HepG2 (cell line): ENCODE data around the gene SKA2. TPM values are rescaled to one million over a fixed set of nuclear protein-coding genes. Genes with fewer than 3 reads are reported as not detected.

Experiments used
- ATAC-seq: fragments of 200-7000 bp; cut with Tn5 transposase; 3 replicates; pipeline ENCODE4 v1.9.1; 2020; ENCODE audit warnings: mild to moderate bottlenecking, moderate library complexity
- BruUV-seq: library from RNA; stranded (reverse); fragments of 400-500 nt; replicated peaks from 2 replicates; lab custom pipeline; 2021; lab: Mats Ljungman, UMichigan
- CTCF ChIA-PET: fragments of 300-600 bp; formaldehyde crosslinking; extraction: SDS; loops from one replicate; lab custom pipeline; 2021; ENCODE audit warnings: low total read pairs, inconsistent platforms, low intra/inter-chr PET ratio; lab: Yijun Ruan, JAX
- POLR2A ChIA-PET: fragments of 350-600 bp; sonication (Branson Sonifier 250); formaldehyde crosslinking; loops from one replicate; lab custom pipeline; 2020; ENCODE audit warnings: antibody characterized with exemption, inconsistent platforms; lab: Yijun Ruan, JAX
- DNase-seq: peaks from one replicate; pipeline ENCODE4 v3.0.0-alpha.2; 2015; ENCODE audit warnings: low spot score
- FAIRE-seq: peaks from 3 replicates; lab custom pipeline; 2011; peaks lifted over from hg19 to GRCh38; lab: Jason Lieb, UNC
- H2AFZ ChIP-seq: one replicate; pipeline ENCODE4 v1.6.1; 2011; ENCODE audit warnings: low read length, inconsistent platforms
- H3K27ac ChIP-seq: fragments of 300-600 bp; 3 replicates; pipeline ENCODE4 v1.8.0; 2011; ENCODE audit warnings: mixed run types, mild to moderate bottlenecking, mixed read lengths, low read length, inconsistent platforms; ENCODE audit not compliant: insufficient read depth; ENCODE audit errors: extremely low read length
- H3K27me3 ChIP-seq, 2 experiments: fragments of 200-600 bp in 1 of 2; 2 replicates in 1 of 2; 3 replicates in 1 of 2; pipeline versions ENCODE4 v1.6.0 to v1.8.0; 2011; ENCODE audit warnings: low read length in 2 of 2, mild to moderate bottlenecking in 2 of 2, moderate library complexity in 2 of 2, inconsistent platforms in 1 of 2; ENCODE audit not compliant: insufficient read depth in 2 of 2, control insufficient read depth in 1 of 2
- H3K36me3 ChIP-seq, 2 experiments: fragments of 200-600 bp in 1 of 2; replicated peaks in 1 of 2; 2 replicates in 1 of 2; 3 replicates in 1 of 2; pipeline versions ENCODE4 v1.5.1 to v1.8.0; 2011; ENCODE audit warnings: low read length in 2 of 2, inconsistent platforms in 1 of 2; ENCODE audit not compliant: insufficient read depth in 2 of 2, control insufficient read depth in 1 of 2
- H3K4me1 ChIP-seq: 2 replicates; pipeline ENCODE4 v1.5.1; 2012; ENCODE audit warnings: low read length, inconsistent platforms; ENCODE audit not compliant: insufficient read depth
- H3K4me2 ChIP-seq: 2 replicates; pipeline ENCODE4 v1.6.0; 2011; ENCODE audit warnings: low read depth, low read length, inconsistent platforms
- H3K4me3 ChIP-seq, 3 experiments: fragments of 200-600 bp in 1 of 3; sonication (generic), shearing (Covaris generic) in 1 of 3; replicated peaks in 1 of 3; 2 replicates each; pipeline ENCODE4 v1.5.1; 2011 to 2016; ENCODE audit warnings: low read length in 3 of 3, inconsistent platforms in 2 of 3, low read depth in 2 of 3, mild to moderate bottlenecking in 2 of 3, control low read depth in 1 of 3, mixed read lengths in 1 of 3; ENCODE audit not compliant: insufficient read depth in 1 of 3
- H3K79me2 ChIP-seq: one replicate; pipeline ENCODE4 v1.6.1; 2011; ENCODE audit warnings: low read length, inconsistent platforms; ENCODE audit not compliant: insufficient read depth
- H3K9ac ChIP-seq: 2 replicates; pipeline ENCODE4 v1.6.0; 2011; ENCODE audit warnings: mild to moderate bottlenecking, low read depth, low read length, inconsistent platforms; ENCODE audit not compliant: insufficient read depth
- H3K9me3 ChIP-seq: 2 replicates; pipeline ENCODE4 v1.5.1; 2012; ENCODE audit warnings: mild to moderate bottlenecking, low read length
- H4K20me1 ChIP-seq: 2 replicates; pipeline ENCODE4 v1.6.0; 2011; ENCODE audit warnings: inconsistent platforms, mild to moderate bottlenecking, low read length, moderate library complexity; ENCODE audit not compliant: insufficient read depth
- ARNT2 ChIP-seq: sonication (generic); formaldehyde crosslinking; IDR thresholded peaks from 2 replicates; pipeline ENCODE4 v1.8.0; 2022; ENCODE audit warnings: mild to moderate bottlenecking, low read depth, missing genetic modification reagents, moderate library complexity
- CREB1 ChIP-seq, 2 experiments: fragments of 450-650 bp in 1 of 2; IDR thresholded peaks; 2 replicates each; pipeline ENCODE4 v1.6.1; 2016 to 2017; ENCODE audit warnings: control low read depth in 1 of 2, mild to moderate bottlenecking in 1 of 2, missing compliant biosample characterization in 1 of 2, missing genetic modification characterization in 1 of 2
- GMEB2 ChIP-seq: IDR thresholded peaks from 2 replicates; pipeline ENCODE4 v1.6.1; 2016; ENCODE audit warnings: missing biosample characterization, missing genetic modification reagents, low read depth
- HDAC1 ChIP-seq: sonication (generic); formaldehyde crosslinking; IDR thresholded peaks from 2 replicates; pipeline ENCODE4 v1.5.1; 2020; ENCODE audit warnings: mild to moderate bottlenecking, missing genetic modification reagents
- HDAC2 ChIP-seq: sonication (generic); formaldehyde crosslinking; IDR thresholded peaks from 2 replicates; pipeline ENCODE4 v1.4.0; 2020; ENCODE audit warnings: missing genetic modification reagents
- JUNB ChIP-seq: sonication (generic); formaldehyde crosslinking; IDR thresholded peaks from 2 replicates; pipeline ENCODE4 v1.8.0; 2022; ENCODE audit warnings: missing genetic modification reagents, mild to moderate bottlenecking, borderline replicate concordance
- MZF1 ChIP-seq: sonication (generic); formaldehyde crosslinking; IDR thresholded peaks from 2 replicates; pipeline ENCODE4 v1.8.1; 2023; ENCODE audit warnings: mild to moderate bottlenecking, missing genetic modification reagents, borderline replicate concordance
- PCBP2 ChIP-seq: fragments of 200-400 bp; formaldehyde crosslinking; optimal IDR thresholded peaks from 2 replicates; pipeline ENCODE3; 2018; ENCODE audit warnings: low read length, low read depth; ENCODE audit not compliant: poor library complexity, severe bottlenecking
- SRSF4 ChIP-seq: fragments of 200-400 bp; formaldehyde crosslinking; IDR thresholded peaks from one replicate; pipeline ENCODE4 v1.6.1; 2018; ENCODE audit warnings: mild to moderate bottlenecking, low read depth, low read length, moderate library complexity; ENCODE audit not compliant: poor library complexity, severe bottlenecking
- TCF7L2 ChIP-seq: IDR thresholded peaks from 2 replicates; pipeline ENCODE4 v1.6.1; 2011; ENCODE audit warnings: mild to moderate bottlenecking, low read depth, low read length, moderate library complexity
- TEAD3 ChIP-seq: optimal IDR thresholded peaks from 2 replicates; pipeline ENCODE3; 2016; ENCODE audit warnings: borderline replicate concordance
- XBP1 ChIP-seq: sonication (generic); formaldehyde crosslinking; IDR thresholded peaks from 2 replicates; pipeline ENCODE4 v1.5.0; 2020; ENCODE audit warnings: missing genetic modification reagents
- ZNF280D ChIP-seq: sonication (generic); formaldehyde crosslinking; IDR thresholded peaks from 2 replicates; pipeline ENCODE4 v1.5.1; 2020; ENCODE audit warnings: mild to moderate bottlenecking, missing genetic modification reagents
- ZNF552 ChIP-seq: sonication (generic); formaldehyde crosslinking; IDR thresholded peaks from 2 replicates; pipeline ENCODE4 v1.9.0; 2022; ENCODE audit warnings: missing genetic modification reagents, mild to moderate bottlenecking, borderline replicate concordance
- ZNF761 ChIP-seq: sonication (generic); formaldehyde crosslinking; conservative IDR thresholded peaks from 2 replicates; pipeline ENCODE4 v1.4.0; 2020; ENCODE audit warnings: mild to moderate bottlenecking, missing genetic modification reagents
- ZSCAN12 ChIP-seq: sonication (generic); formaldehyde crosslinking; IDR thresholded peaks from 2 replicates; pipeline ENCODE4 v1.9.0; 2021; ENCODE audit warnings: mild to moderate bottlenecking, missing genetic modification reagents
- ZZZ3 ChIP-seq: sonication (generic); formaldehyde crosslinking; IDR thresholded peaks from 2 replicates; pipeline ENCODE4 v1.4.0; 2020; ENCODE audit warnings: missing genetic modification reagents, mild to moderate bottlenecking, borderline replicate concordance
- WGBS: methylation state at CpG from one replicate; pipeline ENCODE4 v1.1.6; 2017; ENCODE audit warnings: low lambda C conversion rate; 5-methylcytosine and 5-hydroxymethylcytosine counted together
- in situ Hi-C: cut with HindIII; loops from 2 replicates; pipeline ENCODE4 v1.10.0; 2017; ENCODE audit warnings: low pct_unique_long_range_greater_than_20kb; ENCODE audit not compliant: extremely low pct_ligation_motif_present
- intact Hi-C: fragments of 100-400 bp; cut with micrococcal nuclease; formaldehyde crosslinking; loops from one replicate; pipeline ENCODE4 v1.10.0; 2022; ENCODE audit not compliant: unreplicated experiment
- polyA plus RNA-seq, 8 experiments: library from polyadenylated mRNA; depleted of rRNA in 3 of 8; stranded (reverse) in 7 of 8; unstranded in 1 of 8; fragments of >200 nt; fragmentation: Illumina TruSeq in 4 of 8; extraction: Trizol in 4 of 8; gene quantifications; 2 replicates each; pipeline versions ENCODE4 v1.2.1 to v1.2.3, GENCODE V29; 2011 to 2016; ENCODE audit warnings: low read depth in 4 of 8, missing spikeins in 1 of 8, mixed read lengths in 1 of 8; ENCODE audit not compliant: insufficient read depth in 1 of 8
- total RNA-seq, 5 experiments: library from RNA; depleted of rRNA; stranded (reverse); fragments of >200 nt; fragmentation: Illumina TruSeq; extraction: Trizol; gene quantifications; 2 replicates each; pipeline ENCODE4 v1.2.3, GENCODE V29; 2016; ENCODE audit warnings: low read depth in 1 of 5
- TF ChIP-seq, protein P1 (sequence below): sonication (generic); formaldehyde crosslinking; IDR thresholded peaks from 2 replicates; pipeline ENCODE4 v1.4.0; 2020; ENCODE audit warnings: mild to moderate bottlenecking, missing genetic modification reagents
- TF ChIP-seq, protein P2 (sequence below): sonication (generic); formaldehyde crosslinking; IDR thresholded peaks from 2 replicates; pipeline ENCODE4 v1.5.0; 2020; ENCODE audit warnings: missing genetic modification reagents, mild to moderate bottlenecking, borderline replicate concordance

Gene SKA2
- total and polyA plus RNA-seq, 2 of the 13 experiments (the other 11 are each of a cell fraction or from before 2014, with no cell fraction given), result 18.6 to 91.8 TPM

- ATAC-seq, result no peak
- in situ Hi-C loops, result no loop called here
- Histone ChIP-seq H3K27ac (no peak overlapping the region), H3K79me2 (no peaks in the 10 kb centered on the region), H3K36me3 (peaks cover 9 to 52% of the 10 kb centered on the region in 2 experiments), H2AFZ (no peak overlapping the region), H3K4me2 (no peak overlapping the region), H3K4me3 (no peak overlapping the region), H4K20me1 (no peaks in the 10 kb centered on the region), H3K27me3 (no peaks in the 10 kb centered on the region), H3K4me1 (no peaks in the 10 kb centered on the region), H3K9ac (no peak overlapping the region), H3K9me3 (no peaks in the 10 kb centered on the region)
- DNase-seq, result no peak
- ChIA-PET CTCF (no interaction called here), POLR2A (no interaction called here)
- FAIRE-seq, result no peak
- intact Hi-C loops, result no loop called here
- WGBS, result 100% methylated on average over 1 of the region's 1 CpG
- TF ChIP-seq HDAC1 (CRISPR knock-in tag), result no peak
- TF ChIP-seq, protein P1, sequence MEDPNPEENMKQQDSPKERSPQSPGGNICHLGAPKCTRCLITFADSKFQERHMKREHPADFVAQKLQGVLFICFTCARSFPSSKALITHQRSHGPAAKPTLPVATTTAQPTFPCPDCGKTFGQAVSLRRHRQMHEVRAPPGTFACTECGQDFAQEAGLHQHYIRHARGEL, result no peak
- no peak for TF ChIP-seq ZZZ3 (CRISPR knock-in tag)
- TF ChIP-seq XBP1 (CRISPR knock-in tag), result no peak
- no peak for TF ChIP-seq ARNT2 (CRISPR knock-in tag)
- no peak for TF ChIP-seq MZF1 (CRISPR knock-in tag)
- no peak for TF ChIP-seq GMEB2 (CRISPR knock-in tag)
- no peak for TF ChIP-seq HDAC2 (CRISPR knock-in tag)
- no peak for TF ChIP-seq SRSF4
- TF ChIP-seq TEAD3 (CRISPR knock-in tag), result no peak
- no peak for TF ChIP-seq TCF7L2
- no peak for TF ChIP-seq ZSCAN12 (CRISPR knock-in tag)
- no peak for TF ChIP-seq JUNB
- no peak for TF ChIP-seq ZNF761
- no peak for TF ChIP-seq CREB1 (IDR thresholded peaks at IDR 0.05)
- no peak for TF ChIP-seq CREB1 (CRISPR knock-in tag; IDR thresholded peaks at IDR 0.05)
- TF ChIP-seq, protein P2, sequence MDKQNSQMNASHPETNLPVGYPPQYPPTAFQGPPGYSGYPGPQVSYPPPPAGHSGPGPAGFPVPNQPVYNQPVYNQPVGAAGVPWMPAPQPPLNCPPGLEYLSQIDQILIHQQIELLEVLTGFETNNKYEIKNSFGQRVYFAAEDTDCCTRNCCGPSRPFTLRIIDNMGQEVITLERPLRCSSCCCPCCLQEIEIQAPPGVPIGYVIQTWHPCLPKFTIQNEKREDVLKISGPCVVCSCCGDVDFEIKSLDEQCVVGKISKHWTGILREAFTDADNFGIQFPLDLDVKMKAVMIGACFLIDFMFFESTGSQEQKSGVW, result no peak
- no peak for TF ChIP-seq ZNF280D (CRISPR knock-in tag)
- TF ChIP-seq PCBP2, result no peak
- TF ChIP-seq ZNF552 (CRISPR knock-in tag), result no peak
- BruUV-seq, result no TSS peak
Observed at GRCh38 chr17:59202320-59202719, 47.3 kb upstream of the SKA2 start.
